CD4-positive, alpha-beta T cell (primary cell): ENCODE measurements around the gene R3HDM4. TPM values are rescaled to one million over a fixed set of nuclear protein-coding genes. Genes with fewer than 3 reads are reported as not detected.

ENCODE experiments used
- ATAC-seq: fragments of 200-7000 bp; cut with Tn5 transposase; one replicate; pipeline ENCODE4 v1.10.0; 2022; ENCODE audit warnings: mild to moderate bottlenecking; ENCODE audit not compliant: poor library complexity
- CTCF ChIA-PET: fragments of 350-600 bp; sonication (Branson Sonifier 250); formaldehyde crosslinking; loops from one replicate; lab custom pipeline; 2021; ENCODE audit warnings: antibody characterized with exemption, inconsistent platforms; lab: Charles Lee
- POLR2A ChIA-PET: fragments of 350-600 bp; sonication (Branson Sonifier 250); formaldehyde crosslinking; loops from one replicate; lab custom pipeline; 2021; ENCODE audit warnings: antibody characterized with exemption, inconsistent platforms; lab: Charles Lee
- DNase-seq, 14 experiments: peaks; one replicate each; pipeline ENCODE4 v3.0.0-alpha.2; 2013 to 2020; ENCODE audit warnings: mixed read lengths in 2 of 14
- H3K27ac ChIP-seq, 2 donors: one replicate each; pipeline versions ENCODE4 v1.5.1 to v1.7.0; 2013; ENCODE audit warnings: low read length in 2 of 2, low read depth in 1 of 2, mild to moderate bottlenecking in 1 of 2
- H3K27me3 ChIP-seq, 2 experiments: 1 replicate in 1 of 2; 2 replicates in 1 of 2; pipeline versions ENCODE4 v1.6.1 to v1.7.0; 2013; ENCODE audit warnings: low read length in 2 of 2, control low read depth in 1 of 2, mild to moderate bottlenecking in 1 of 2, moderate library complexity in 1 of 2; ENCODE audit not compliant: insufficient read depth in 2 of 2, control insufficient read depth in 1 of 2
- H3K36me3 ChIP-seq: one replicate; pipeline ENCODE4 v1.6.1; 2013; ENCODE audit warnings: low read length, control low read depth; ENCODE audit not compliant: insufficient read depth
- H3K4me1 ChIP-seq: one replicate; pipeline ENCODE4 v1.6.1; 2013; ENCODE audit warnings: low read length, control low read depth; ENCODE audit not compliant: insufficient read depth
- H3K4me3 ChIP-seq: one replicate; pipeline ENCODE4 v1.5.1; 2013; ENCODE audit warnings: mild to moderate bottlenecking, low read length, moderate library complexity
- H3K9me3 ChIP-seq, 2 experiments: 1 replicate in 1 of 2; 2 replicates in 1 of 2; pipeline versions ENCODE4 v1.6.1 to v1.7.0; 2013; ENCODE audit warnings: low read length in 2 of 2, mild to moderate bottlenecking in 2 of 2, control low read depth in 1 of 2, moderate library complexity in 1 of 2; ENCODE audit not compliant: control insufficient read depth in 1 of 2, insufficient read depth in 1 of 2
- H3K27ac Mint-ChIP-seq: one replicate; pipeline ENCODE4 v1.8.0; 2020; ENCODE audit warnings: mixed read lengths
- H3K27me3 Mint-ChIP-seq: one replicate; pipeline ENCODE4 v1.8.0; 2021; ENCODE audit warnings: mixed read lengths
- H3K36me3 Mint-ChIP-seq: one replicate; pipeline ENCODE4 v1.8.0; 2021; ENCODE audit warnings: low read depth, mixed read lengths
- H3K4me1 Mint-ChIP-seq: one replicate; pipeline ENCODE4 v1.8.0; 2021; ENCODE audit warnings: low read depth, mixed read lengths
- H3K4me3 Mint-ChIP-seq: one replicate; pipeline ENCODE4 v1.8.0; 2020; ENCODE audit warnings: mild to moderate bottlenecking, mixed read lengths
- H3K9me3 Mint-ChIP-seq: one replicate; pipeline ENCODE4 v1.8.0; 2020; ENCODE audit warnings: mixed read lengths
- CTCF ChIP-seq: fragments of 200-600 bp; IDR thresholded peaks from one replicate; pipeline ENCODE4 v1.8.0; 2022; ENCODE audit warnings: antibody characterized with exemption, mild to moderate bottlenecking
- intact Hi-C, 2 experiments: fragments of 100-400 bp; cut with DNase I in 1 of 2; cut with micrococcal nuclease in 1 of 2; formaldehyde crosslinking; loops; one replicate each; pipeline versions ENCODE4 v1.15.1 to v1.9.0; 2023 to 2025; cut with DNase I, micrococcal nuclease
- total RNA-seq, 174 experiments: library from RNA in 2 of 174; stranded (reverse) in 2 of 174; gene quantifications; one replicate each; pipeline ENCODE4 v1.2.3 and lab custom pipeline; 2021 to 2026

R3HDM4 gene
- total RNA-seq, 2 experiments from 2014 or later, result 309 to 313 TPM

- TF ChIP-seq CTCF, result no peak
- H3K4me3 Mint-ChIP-seq, result peak overlapping the region; percentile 62
- H3K4me1 ChIP-seq, result peaks cover 59% of the 10 kb centered on the region
- peaks cover 4% of the 10 kb centered on the region for H3K27me3 Mint-ChIP-seq
- ChIA-PET CTCF (interaction anchor here (1.1 to 5.3 kb wide), 6 partner anchors 27 to 321 kb away, joined by 3 to 52 read pairs (median 8); partner anchors contain the start of genes MED16, RNU6-9 and WDR18), POLR2A (interaction anchor here (0.6 to 3.1 kb wide), 11 partner anchors 10 to 79 kb away, joined by 3 to 40 read pairs (median 10); partner anchors contain the start of genes MED16, RNU6-9 and WDR18)
- no peaks in the 10 kb centered on the region for H3K36me3 ChIP-seq
- H3K9me3 ChIP-seq, result no peaks in the 10 kb centered on the region
- peak overlapping the region; percentile 96 for H3K27ac Mint-ChIP-seq
- intact Hi-C loops, result loop anchor here in 1 of 2 experiments (1.0 to 5.0 kb wide), 2 partner anchors 55 to 273 kb away; no protein-coding TSS in a partner anchor
- H3K27me3 ChIP-seq, result peaks cover 11 to 22% of the 10 kb centered on the region in 2 experiments
- DNase-seq, result peak in 11 of 14 experiments; percentile 30 to 82 (median 46)
- H3K4me1 Mint-ChIP-seq, result peaks cover 21% of the 10 kb centered on the region
- H3K9me3 Mint-ChIP-seq, result no peaks in the 10 kb centered on the region
- peaks cover 4% of the 10 kb centered on the region for H3K36me3 Mint-ChIP-seq
- ATAC-seq, result peak; percentile 52
- H3K4me3 ChIP-seq, result peak overlapping the region; percentile 43
- peak overlapping the region in 1 of 2 donors; percentile 29 for H3K27ac ChIP-seq
Observed at GRCh38 chr19:919199-920050, 6.4 kb upstream of the R3HDM4 start.

- Histone ChIP-seq H3K27me3 (peaks cover 11 to 22% of the 10 kb centered on the region in 2 experiments), H3K36me3 (no peaks in the 10 kb centered on the region), H3K27ac (no peak overlapping the region), H3K4me3 (peak overlapping the region; percentile 43), H3K4me1 (peaks cover 61% of the 10 kb centered on the region), H3K9me3 (no peaks in the 10 kb centered on the region)
- Mint-ChIP-seq H3K9me3 (no peaks in the 10 kb centered on the region), H3K27me3 (peaks cover 4% of the 10 kb centered on the region), H3K4me3 (peak overlapping the region; percentile 62), H3K4me1 (peaks cover 21% of the 10 kb centered on the region), H3K36me3 (peaks cover 6% of the 10 kb centered on the region), H3K27ac (no peak overlapping the region)
- no peak for ATAC-seq
- ChIA-PET CTCF (interaction anchor here (1.1 to 4.4 kb wide), 3 partner anchors 10 to 55 kb away, joined by 3 to 52 read pairs (median 12); partner anchors contain the start of genes MED16 and RNU6-9), POLR2A (interaction anchor here (0.6 to 3.1 kb wide), 7 partner anchors 9 to 65 kb away, joined by 3 to 40 read pairs (median 6); partner anchors contain the start of genes MED16, RNU6-9 and WDR18)
- no peak for TF ChIP-seq CTCF
- intact Hi-C loops, result no loop called here
- DNase-seq, result peak in 4 of 14 experiments; percentile 42 to 70 (median 61)
Observed at GRCh38 chr19:918481-919198, 5.6 kb upstream of the R3HDM4 start.

- CTCF ChIA-PET, result interaction anchor here (1.1 to 4.4 kb wide), 2 partner anchors 9 to 55 kb away, joined by 3 to 52 read pairs; no protein-coding TSS in a partner anchor
- peaks cover 66% of the 10 kb centered on the region for H3K4me1 ChIP-seq
- intact Hi-C loops, result no loop called here
Observed at GRCh38 chr19:918152-918437, 5.1 kb upstream of the R3HDM4 start.

More at GRCh38 chr19:918152-918437, 5.1 kb upstream of the R3HDM4 start:
- Mint-ChIP-seq H3K4me3 (peak overlapping the region; percentile 89), H3K4me1 (peaks cover 21% of the 10 kb centered on the region), H3K27ac (peak overlapping the region; percentile 72), H3K9me3 (no peaks in the 10 kb centered on the region), H3K27me3 (peaks cover 4% of the 10 kb centered on the region), H3K36me3 (peaks cover 10% of the 10 kb centered on the region)
- POLR2A ChIA-PET, result interaction anchor here (1.2 to 3.1 kb wide), 3 partner anchors 10 to 55 kb away, joined by 4 to 40 read pairs (median 12); partner anchors contain the start of genes MED16 and RNU6-9
- Histone ChIP-seq H3K27me3 (peaks cover 11 to 22% of the 10 kb centered on the region in 2 experiments), H3K36me3 (no peaks in the 10 kb centered on the region), H3K4me3 (peak overlapping the region; percentile 37), H3K27ac (no peak overlapping the region), H3K9me3 (no peaks in the 10 kb centered on the region)
- DNase-seq, result no peak
- TF ChIP-seq CTCF, result no peak
- ATAC-seq, result no peak
